Large intestine (tissue), 3 donors: Measurements from ENCODE around the gene FBXL17. TPM values are rescaled to one million over a fixed set of nuclear protein-coding genes. Genes with fewer than 3 reads are reported as not detected.

Experiments
- DNase-seq, 2 donors: peaks; one replicate each; pipeline versions ENCODE4 v3.0.0 to v3.0.0-alpha.2; 2013
- H3K27ac ChIP-seq: one replicate; pipeline ENCODE4 v1.5.1; 2013; ENCODE audit warnings: low read length
- H3K27me3 ChIP-seq: 2 replicates; pipeline ENCODE4 v1.6.1; 2013; ENCODE audit warnings: low read length; ENCODE audit not compliant: control insufficient read depth, insufficient read depth
- H3K36me3 ChIP-seq: 2 replicates; pipeline ENCODE4 v1.6.1; 2013; ENCODE audit warnings: low read length; ENCODE audit not compliant: control insufficient read depth, insufficient read depth
- H3K4me1 ChIP-seq: one replicate; pipeline ENCODE4 v1.6.1; 2013; ENCODE audit warnings: low read length; ENCODE audit not compliant: control insufficient read depth, insufficient read depth
- H3K4me3 ChIP-seq: one replicate; pipeline ENCODE4 v1.5.1; 2013; ENCODE audit warnings: low read length
- H3K9me3 ChIP-seq: one replicate; pipeline ENCODE4 v1.6.1; 2013; ENCODE audit warnings: mild to moderate bottlenecking, low read depth, low read length, moderate library complexity; ENCODE audit not compliant: control insufficient read depth
- WGBS: methylation state at CpG from one replicate; pipeline ENCODE4 v1.1.5; 2013; ENCODE audit warnings: low lambda C conversion rate; ENCODE audit not compliant: insufficient coverage; 5-methylcytosine and 5-hydroxymethylcytosine counted together
- polyA plus RNA-seq: library from polyadenylated mRNA; unstranded; fragments of 120-200 nt; gene quantifications from one replicate; pipeline ENCODE4 v1.2.1, GENCODE V29; 2013

Gene FBXL17
- polyA plus RNA-seq, 1 donor, result 20.4 TPM

GRCh38 chr5:107813559-107813958 lies 568.3 kb downstream of the FBXL17 start:
- DNase-seq, result no peak
- no peaks in the 10 kb centered on the region for H3K36me3 ChIP-seq
- peaks cover 2% of the 10 kb centered on the region for H3K4me1 ChIP-seq
- whole genome bisulfite sequencing, result no CpG with 5 or more reads among the region's 4 CpGs
- no peak overlapping the region for H3K27ac ChIP-seq
- no peaks in the 10 kb centered on the region for H3K9me3 ChIP-seq
- H3K4me3 ChIP-seq, result no peak overlapping the region
- H3K27me3 ChIP-seq, result no peaks in the 10 kb centered on the region

- no CpG with 5 or more reads among the region's 8 CpGs for WGBS
- H3K4me1 ChIP-seq, result peaks cover 6% of the 10 kb centered on the region
- H3K27me3 ChIP-seq, result no peaks in the 10 kb centered on the region
- no peak overlapping the region for H3K27ac ChIP-seq
- H3K9me3 ChIP-seq, result no peaks in the 10 kb centered on the region
- H3K36me3 ChIP-seq, result no peaks in the 10 kb centered on the region
- H3K4me3 ChIP-seq, result no peak overlapping the region
- DNase-seq, result no peak
These were observed 569.2 kb downstream of the FBXL17 start for GRCh38 chr5:107812570-107813141.

- Histone ChIP-seq H3K36me3 (no peaks in the 10 kb centered on the region), H3K27me3 (no peaks in the 10 kb centered on the region), H3K4me1 (peaks cover 10% of the 10 kb centered on the region), H3K27ac (no peak overlapping the region), H3K9me3 (no peaks in the 10 kb centered on the region), H3K4me3 (no peak overlapping the region)
- DNase-seq, result no peak
- 60% methylated on average over 1 of the region's 4 CpGs for WGBS
These were observed 572.5 kb downstream of the FBXL17 start for GRCh38 chr5:107809201-107810034.
